ENCODE data around the gene ZC3H12D.
"Not testable (repeated sequence)": the region's sequence is repeated elsewhere in the genome, so short reads cannot be mapped to it uniquely, and the experiment has no call there.

Gene ZC3H12D

GRCh38 chr6:149457316-149457884 lies 27.4 kb downstream of the ZC3H12D start:
- DNase-seq = no peak

- DNase-seq = no peak
Observed at GRCh38 chr6:149456311-149457021, 28.3 kb downstream of the ZC3H12D start.

- no peak for DNase-seq
Observed at GRCh38 chr6:149455031-149455732, 29.6 kb downstream of the ZC3H12D start.

- DNase-seq = no peak
Observed at GRCh38 chr6:149454346-149454848, 30.4 kb downstream of the ZC3H12D start.

DNA sequence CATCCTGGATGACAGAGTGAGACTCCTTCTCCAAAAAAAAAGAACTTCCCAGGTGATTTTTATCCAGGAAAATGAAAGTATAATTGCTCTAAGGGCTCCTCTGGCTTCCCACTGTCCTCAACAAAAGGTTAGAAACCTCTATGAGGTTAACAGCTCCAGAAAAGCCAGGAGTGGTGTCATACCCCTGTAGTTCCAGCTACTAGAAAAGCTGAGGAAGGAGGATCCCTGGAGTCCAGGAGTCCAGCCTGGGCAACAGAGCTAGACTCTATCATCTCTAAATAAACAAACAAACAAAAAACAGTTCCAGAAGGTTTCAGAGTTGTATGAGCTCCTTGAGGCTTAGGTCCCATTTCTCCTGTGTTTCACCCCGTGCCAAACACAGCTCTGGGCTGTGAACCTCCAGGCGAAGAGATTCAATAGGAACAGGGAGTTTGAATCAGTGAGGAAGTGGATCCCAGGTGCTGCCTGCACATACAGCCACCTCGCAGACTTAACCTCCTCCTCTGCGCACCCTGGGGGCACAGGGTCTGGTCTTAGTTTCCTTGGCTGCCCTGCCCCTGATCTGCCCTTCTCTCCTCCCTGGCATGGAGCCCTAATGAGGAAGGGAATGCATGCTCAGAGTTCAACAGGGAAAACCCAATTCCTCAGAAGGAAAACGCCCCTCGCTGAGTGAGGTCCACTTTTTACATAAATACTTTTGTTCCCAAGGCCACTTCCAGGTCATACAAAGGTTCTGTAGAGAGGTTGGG lies 31.0 kb downstream of the ZC3H12D start:
- DNase-seq = no peak

GRCh38 chr6:149452037-149452939 lies 32.5 kb downstream of the ZC3H12D start:
- no peak for DNase-seq

DNA sequence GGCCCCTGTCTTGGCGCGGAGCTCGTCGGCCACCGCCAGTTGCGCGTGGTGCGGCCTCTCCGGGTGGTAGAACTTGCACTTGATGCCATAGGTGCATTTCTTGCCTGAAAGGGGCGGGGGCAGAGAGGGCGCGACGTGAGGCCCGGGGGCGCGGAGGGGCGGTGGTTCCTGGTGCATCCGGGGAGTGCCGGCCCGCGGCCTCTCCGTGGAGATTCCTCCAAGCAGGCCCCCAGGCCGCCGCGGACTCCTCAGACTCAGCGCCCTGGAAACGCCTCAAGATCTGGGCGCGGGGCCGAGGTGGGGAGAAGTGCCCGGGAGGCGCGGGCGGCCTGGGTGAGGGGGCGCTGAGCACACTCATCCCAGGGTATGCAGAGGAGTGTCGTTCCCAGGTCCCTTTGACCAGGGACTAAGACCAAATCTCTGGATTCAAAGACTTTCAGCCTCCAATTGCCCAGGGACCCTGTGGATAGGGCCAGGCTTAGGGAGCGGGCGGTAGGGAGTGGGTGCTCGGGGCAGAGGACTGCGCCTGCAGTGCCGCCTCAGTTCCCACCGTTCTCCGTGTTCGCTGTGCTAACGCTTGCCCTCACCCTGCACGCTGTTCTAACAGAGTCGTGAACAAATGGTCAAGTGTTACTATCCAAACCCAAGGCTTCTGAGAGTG lies 33.3 kb downstream of the ZC3H12D start:
- DNase-seq = peak; percentile 39

DNA sequence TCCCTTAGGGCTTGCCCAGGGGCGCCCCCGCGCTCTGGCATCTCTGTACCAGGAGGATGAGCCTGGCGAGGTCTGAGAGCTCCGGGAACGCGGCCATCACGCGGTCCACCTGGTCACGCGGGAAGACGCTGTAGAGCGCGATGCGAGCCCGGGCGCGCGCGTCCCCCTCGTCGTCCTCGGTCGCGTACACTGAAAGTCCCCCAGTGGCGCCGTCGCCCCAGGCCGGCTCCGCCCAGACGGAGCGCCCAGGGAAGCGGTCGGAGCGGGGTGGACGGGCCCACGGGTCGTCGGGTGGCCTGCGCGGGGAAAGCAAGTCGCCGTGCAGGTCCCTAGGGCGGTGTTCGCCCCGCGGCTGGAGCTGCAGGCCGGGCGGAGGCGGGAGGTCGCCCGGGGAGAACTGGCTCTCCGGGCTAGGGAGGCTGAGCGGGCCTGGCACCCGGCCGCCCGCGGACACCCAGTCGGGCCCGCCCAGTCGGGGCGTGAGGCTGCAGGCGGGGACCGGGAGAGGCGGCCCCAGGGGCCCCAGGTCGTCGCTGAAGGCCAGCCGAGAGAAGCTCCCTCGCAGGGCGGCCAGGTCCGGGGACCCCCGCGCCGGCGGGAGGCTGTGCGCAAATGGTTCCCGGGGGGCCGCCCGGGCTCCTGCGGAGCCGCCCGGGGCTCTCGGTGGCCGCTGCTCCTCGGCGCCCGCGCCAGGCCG lies 34.0 kb downstream of the ZC3H12D start:
- peak; percentile 75 for DNase-seq

GRCh38 chr6:149449831-149450678 lies 34.8 kb downstream of the ZC3H12D start:
- no peak for DNase-seq

GRCh38 chr6:149448821-149449453 lies 35.9 kb downstream of the ZC3H12D start:
- no peak for DNase-seq

GRCh38 chr6:149446791-149447376 lies 37.9 kb downstream of the ZC3H12D start:
- DNase-seq = no peak

DNA sequence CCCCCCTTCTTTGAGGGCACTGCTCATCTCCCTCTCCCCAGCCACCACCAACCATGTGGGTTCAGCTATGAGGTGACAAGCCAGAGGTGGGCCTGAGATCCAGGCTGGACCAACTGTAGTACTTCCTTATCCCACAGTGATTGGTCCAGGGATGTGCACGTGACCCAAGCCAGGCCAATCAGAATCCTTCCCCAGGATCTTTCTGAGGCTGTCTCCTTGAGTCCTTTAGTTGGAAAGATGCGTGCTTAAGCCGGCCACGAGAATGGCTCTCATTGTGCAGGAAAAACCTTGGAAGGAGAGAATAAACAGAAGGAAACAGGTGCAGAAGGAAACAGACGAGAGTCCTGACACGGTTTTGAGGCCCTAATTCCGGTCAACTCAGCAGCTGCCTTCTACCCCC lies 39.2 kb downstream of the ZC3H12D start:
- no peak for DNase-seq

- no peak for DNase-seq
Observed at GRCh38 chr6:149445095-149445466, 39.7 kb downstream of the ZC3H12D start.

GRCh38 chr6:149444360-149445094 lies 40.3 kb downstream of the ZC3H12D start:
- DNase-seq = not testable (repeated sequence)

DNA sequence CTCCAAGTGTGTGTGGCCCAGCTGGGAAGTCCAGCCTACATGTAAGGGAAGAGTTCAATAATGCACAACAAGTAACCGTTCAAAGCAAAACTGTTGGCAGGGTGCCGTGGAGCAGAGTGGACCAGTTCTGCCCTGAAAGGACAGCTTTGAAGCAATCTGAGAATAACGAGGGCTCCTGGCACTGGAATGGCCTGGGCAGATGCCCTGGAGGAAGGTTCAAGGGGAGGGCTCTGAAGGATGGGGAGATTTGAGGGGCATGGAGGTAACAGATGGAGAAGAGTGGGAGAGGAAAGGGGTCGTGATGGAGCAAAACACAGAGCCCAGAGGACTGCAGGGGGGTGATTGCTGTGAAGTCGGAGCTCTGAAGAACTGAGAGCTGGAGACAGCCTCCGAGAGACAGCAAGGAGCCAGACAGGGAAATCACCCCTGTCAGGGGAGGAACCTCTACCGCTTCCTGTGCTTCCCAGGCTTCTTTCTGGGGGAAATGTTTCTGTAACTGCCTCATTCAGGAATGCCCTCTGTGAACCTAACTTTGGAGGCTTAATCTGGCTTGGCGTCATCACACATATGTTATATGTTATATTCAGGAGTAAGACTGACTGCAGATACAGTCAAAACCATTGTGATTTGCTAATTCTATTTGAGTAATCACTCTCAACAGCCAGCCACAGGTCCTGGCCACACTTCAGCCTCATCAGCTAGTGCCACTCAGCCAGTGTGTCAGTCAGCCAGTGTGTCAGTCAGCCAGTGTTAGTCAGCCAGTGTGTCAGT lies 41.2 kb downstream of the ZC3H12D start:
- no peak for DNase-seq

- DNase-seq = no peak
Observed at GRCh38 chr6:149441740-149442139, 43.1 kb downstream of the ZC3H12D start.

All from retina (tissue), 1 donor.